22Rv1 (cell line): ENCODE data around the gene TMEM138.

Experiments
- CTCF ChIP-seq: fragments of 450-650 bp; IDR thresholded peaks from 2 replicates; pipeline ENCODE4 v1.5.1; 2017; ENCODE audit warnings: mild to moderate bottlenecking
- ZFX ChIP-seq: fragments of 450-650 bp; IDR thresholded peaks from 2 replicates; pipeline ENCODE4 v1.6.1; 2017; ENCODE audit warnings: antibody characterized with exemption, borderline replicate concordance

- TF ChIP-seq CTCF = no peak
- no peak for TF ChIP-seq ZFX
Measured at GRCh38 chr11:61361237-61361740, 885 bp upstream of the TMEM138 start.
